CD4-positive, alpha-beta T cell treated with Interleukin-1 beta for 1 hour (primary cell): ENCODE data around the gene CXCL8.
"Not testable (repeated sequence)": the region's sequence is repeated elsewhere in the genome, so short reads cannot be mapped to it uniquely, and the experiment has no call there.

Experiments used
- DNase-seq, 2 donors: peaks; one replicate each; pipeline ENCODE4 v3.0.0-alpha.2; 2020 to 2022

CXCL8 gene

GRCh38 chr4:73740353-73740778 lies at the start of gene CXCL8:
Gene CXCL8 (plus strand): TSS chr4:73740569. CDS start chr4:73740659, 90 bp downstream.
- peak; percentile 15 to 72 for DNase-seq

DNA sequence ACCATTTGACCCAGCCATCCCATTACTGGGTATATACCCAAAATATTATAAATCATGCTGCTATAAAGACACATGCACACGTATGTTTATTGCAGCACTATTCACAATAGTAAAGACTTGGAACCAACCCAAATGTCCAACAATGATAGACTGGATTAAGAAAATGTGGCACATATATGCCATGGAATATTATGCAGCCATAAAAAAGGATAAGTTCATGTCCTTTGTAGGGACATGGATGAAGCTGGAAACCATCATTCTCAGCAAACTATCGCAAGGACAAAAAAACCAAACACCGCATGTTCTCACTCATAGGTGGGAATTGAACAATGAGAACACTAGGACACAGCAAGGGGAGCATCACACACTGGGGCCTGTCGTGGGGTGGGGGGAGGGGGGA lies 49.2 kb upstream of the CXCL8 start:
- DNase-seq: not testable (repeated sequence)

- DNase-seq: no peak
Measured at GRCh38 chr4:73691759-73692158, 48.6 kb upstream of the CXCL8 start.

- no peak for DNase-seq
Measured at GRCh38 chr4:73692254-73692653, 48.1 kb upstream of the CXCL8 start.

- DNase-seq: no peak
Measured at GRCh38 chr4:73692701-73693100, 47.7 kb upstream of the CXCL8 start.

GRCh38 chr4:73693811-73694210 lies 46.6 kb upstream of the CXCL8 start:
- DNase-seq: no peak

- no peak for DNase-seq
Measured at GRCh38 chr4:73698217-73698616, 42.2 kb upstream of the CXCL8 start.

DNA sequence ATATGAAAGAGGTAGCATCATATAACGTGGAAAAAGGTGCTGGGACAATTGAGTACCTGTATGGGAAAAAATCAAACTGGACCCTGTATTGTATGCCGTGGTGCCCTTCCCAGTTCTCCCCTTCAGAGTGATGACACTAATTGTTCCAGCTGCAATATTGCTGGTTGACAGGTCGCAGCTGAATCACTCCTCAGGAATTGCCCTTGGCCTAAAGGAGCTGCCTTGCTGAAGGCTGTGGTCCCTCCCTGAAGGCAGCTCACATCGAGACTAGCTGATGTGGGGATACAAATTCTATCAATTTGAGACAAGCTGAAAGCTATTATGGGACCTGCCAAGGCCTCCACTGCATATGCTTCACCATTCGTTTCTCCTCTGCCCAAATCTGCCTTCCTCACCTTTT lies 39.3 kb upstream of the CXCL8 start:
- DNase-seq: no peak

GRCh38 chr4:73702796-73703287 lies 37.5 kb upstream of the CXCL8 start:
- no peak for DNase-seq

- DNase-seq: no peak
Measured at GRCh38 chr4:73703320-73703719, 37.0 kb upstream of the CXCL8 start.

DNA sequence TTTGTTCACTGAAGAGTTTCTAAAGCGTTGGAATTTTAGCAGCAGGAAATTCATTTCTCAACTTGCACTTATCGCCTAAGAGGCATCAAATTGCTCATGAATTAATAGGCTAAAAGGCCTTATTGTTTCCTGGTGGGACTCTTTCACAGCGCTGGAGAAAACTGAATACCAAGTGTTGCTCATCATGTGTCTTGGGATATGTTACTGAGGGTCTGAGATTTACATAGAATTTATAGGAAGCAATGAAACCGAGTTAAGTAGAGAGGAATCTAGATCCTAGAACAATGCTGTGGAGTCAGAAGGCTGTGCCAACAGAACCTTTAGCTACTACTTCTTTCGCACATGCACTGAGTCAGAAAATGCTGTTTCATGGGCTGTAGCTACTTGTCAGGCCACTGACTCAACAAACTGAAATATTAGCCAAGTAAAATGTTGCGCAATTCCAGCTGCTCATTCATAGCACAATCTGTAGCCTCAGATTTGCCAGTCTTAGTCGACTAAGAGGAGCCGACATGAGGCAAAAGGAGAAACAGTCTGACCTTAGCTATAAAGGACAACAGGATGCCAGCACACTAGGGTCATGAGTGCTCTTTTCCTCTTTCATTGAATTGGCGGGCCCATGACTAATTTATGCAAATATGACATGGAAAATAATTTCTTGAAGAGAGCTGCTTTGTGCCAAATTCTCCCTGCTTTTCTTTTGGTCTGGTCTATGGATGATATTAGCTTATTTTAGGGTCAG lies 35.9 kb upstream of the CXCL8 start:
- peak; percentile 7 to 73 for DNase-seq

- DNase-seq: no peak
Measured at GRCh38 chr4:73705056-73705432, 35.3 kb upstream of the CXCL8 start.

DNA sequence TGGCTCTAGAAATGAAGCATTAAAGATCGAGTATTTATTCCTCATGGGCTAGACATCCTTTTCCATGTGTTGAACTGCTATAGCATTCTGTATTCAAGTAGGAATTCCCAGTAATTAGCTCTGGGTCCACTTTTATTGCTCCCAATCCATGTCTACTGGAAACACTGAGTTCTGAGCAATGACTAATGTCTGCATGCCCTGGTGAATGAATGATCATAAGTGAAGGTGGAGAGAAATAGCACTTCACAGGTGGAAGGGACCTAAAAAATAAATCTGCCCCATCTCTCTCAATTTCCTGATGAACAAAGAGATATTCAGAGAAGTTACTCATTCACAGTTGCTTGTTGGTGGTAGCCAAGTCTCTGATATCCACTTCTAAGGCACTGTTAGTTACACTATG lies 34.6 kb upstream of the CXCL8 start:
- DNase-seq: no peak

- DNase-seq: no peak
Measured at GRCh38 chr4:73706811-73707210, 33.6 kb upstream of the CXCL8 start.

DNA sequence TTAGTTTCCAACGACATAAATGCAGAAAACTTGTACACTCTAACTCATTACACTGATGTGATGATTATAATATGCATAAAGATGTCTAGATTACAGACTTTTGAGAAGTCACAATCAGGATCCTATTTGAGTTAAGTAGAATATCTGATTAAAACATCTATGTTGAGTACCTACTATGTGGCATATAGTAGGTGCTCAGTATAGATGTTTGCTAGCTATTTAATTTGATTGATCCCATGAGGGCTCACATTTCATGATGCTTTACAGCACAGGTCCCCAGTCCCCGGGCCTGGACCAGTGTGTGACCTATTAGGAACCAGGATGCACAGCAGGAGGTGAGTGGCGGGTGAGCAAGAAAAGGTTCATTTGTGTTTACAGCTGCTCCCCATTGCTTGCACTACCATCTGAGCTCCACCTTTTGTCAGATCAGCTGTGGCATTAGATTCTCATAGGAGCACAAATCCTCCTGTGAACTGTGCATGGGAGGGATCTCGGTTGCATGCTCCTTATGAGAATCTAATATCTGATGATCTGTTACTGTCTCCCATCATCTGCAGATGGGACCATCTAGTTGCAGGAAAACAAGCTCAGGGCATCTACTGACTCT lies 33.0 kb upstream of the CXCL8 start:
- no peak for DNase-seq

DNA sequence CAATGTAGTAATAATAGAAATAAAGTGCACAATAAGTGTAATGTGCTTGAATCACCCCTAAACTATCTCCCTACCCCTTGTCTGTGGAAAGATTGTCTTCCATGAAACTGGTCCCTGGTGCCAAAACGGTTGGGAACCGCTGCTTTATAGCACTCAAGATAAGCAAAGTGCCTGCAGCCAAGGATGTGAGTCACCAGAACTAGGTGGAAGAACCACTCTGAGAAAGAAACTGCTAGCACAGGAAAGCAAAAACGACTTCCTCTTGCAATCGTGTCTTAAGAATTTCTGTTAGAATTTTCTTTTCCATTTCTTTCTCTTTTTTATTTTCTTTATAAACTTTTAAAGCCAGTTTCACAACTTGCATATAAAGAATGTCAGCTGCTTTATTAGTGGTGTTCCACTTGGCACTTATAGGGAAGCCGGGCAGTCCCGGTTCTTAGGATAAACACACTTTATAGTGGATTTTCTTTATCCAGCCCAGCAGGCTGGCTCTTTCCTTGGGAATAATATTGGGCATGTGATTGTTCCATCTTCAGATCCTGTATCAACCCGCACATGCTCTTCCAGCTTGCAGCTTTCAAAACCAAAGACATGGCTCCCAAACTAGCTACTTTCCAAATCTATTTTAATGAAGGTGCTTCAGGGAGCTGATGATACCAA lies 32.3 kb upstream of the CXCL8 start:
- no peak for DNase-seq

GRCh38 chr4:73709451-73710033 lies 30.8 kb upstream of the CXCL8 start:
- no peak for DNase-seq

DNA sequence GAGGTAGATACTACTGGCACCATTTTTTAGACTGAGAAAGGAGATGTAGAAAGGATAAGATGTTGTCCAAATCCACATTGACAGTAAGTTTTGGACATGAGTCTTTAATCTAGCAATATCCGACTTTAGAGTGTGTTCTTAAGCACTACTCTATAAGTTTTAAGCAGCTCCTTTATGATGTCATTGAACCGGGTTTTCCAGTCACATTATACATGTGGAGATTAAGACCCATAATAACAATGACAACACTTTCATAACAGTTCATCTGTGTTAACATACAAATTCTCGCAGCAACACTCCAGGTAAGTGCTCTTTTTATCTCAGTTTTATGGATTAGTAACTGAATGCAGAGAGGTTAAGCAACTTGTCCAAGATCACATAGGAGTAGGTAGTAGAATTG lies 30.3 kb upstream of the CXCL8 start:
- no peak for DNase-seq

GRCh38 chr4:73711989-73712388 lies 28.4 kb upstream of the CXCL8 start:
- no peak for DNase-seq

DNA sequence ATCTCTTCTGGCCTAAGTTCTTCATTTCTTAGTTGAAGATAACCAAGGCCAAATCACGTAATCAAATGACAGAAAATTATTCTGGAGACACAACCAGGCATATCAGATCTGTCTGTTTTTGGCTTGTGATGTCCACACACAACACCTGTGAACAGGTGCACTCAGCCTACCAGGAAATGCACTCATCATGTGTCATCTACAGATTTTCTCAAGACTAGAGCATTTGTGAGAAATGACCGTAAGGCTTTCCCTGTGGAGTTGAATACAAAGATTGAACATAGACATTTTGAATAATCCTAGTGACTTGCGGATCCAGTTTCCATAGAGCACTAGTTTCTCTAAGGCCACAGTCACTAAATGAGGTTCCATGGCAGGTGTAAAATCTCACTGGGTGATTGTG lies 26.7 kb upstream of the CXCL8 start:
- no peak for DNase-seq

DNA sequence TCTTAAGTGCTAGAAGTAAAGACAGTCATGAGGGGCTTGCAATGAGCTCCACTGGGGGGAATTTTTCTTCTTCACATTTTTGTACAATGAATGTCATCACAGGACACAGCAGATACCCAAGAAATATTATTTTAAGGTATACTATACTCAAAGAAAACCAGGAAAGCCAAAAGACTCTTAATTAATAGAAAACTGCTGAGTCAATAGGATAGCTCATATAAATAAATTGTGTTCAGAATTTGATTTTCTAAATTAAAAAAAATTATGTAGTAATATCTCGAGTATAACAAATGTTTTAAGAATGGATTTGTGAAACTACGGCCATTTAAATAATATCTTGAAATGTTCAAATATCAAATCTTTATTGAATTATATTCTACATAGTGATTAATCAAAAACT lies 25.7 kb upstream of the CXCL8 start:
- DNase-seq: no peak

DNA sequence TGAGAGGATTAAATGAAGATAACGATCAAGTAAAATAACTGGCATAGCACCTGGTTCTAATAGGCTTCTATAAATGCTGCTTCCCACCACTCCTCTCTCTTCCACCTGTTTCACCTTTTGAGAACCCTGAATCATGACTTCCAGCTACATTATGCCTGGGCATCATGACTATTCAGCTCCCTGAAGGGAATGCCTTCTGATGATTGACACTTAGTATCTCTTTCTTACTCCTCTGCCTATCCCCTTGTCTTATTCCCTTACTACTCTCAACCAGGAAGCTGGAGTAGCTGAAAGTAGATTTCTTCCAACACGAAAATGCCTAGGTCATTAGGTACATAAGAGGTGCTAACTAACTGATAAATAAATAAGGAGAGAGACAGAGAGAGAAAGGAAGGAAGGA lies 24.7 kb upstream of the CXCL8 start:
- no peak for DNase-seq
